OCI-LY3 (cell line): Measurements from ENCODE around the gene SLC22A9.

Source experiments
- H2AFZ ChIP-seq: fragments of 200-600, 300-600 bp; shearing (Covaris generic); 2 replicates; pipeline ENCODE4 v1.6.0; 2014; ENCODE audit warnings: antibody characterized with exemption, low read depth, low read length
- H3K27ac ChIP-seq: fragments of 200-600, 300-600 bp; sonication (generic); 2 replicates; pipeline ENCODE4 v1.5.1; 2014; ENCODE audit warnings: mild to moderate bottlenecking, low read length, moderate library complexity, mixed read lengths
- H3K27me3 ChIP-seq: fragments of 200-600, 300-600 bp; sonication (generic); 2 replicates; pipeline ENCODE4 v1.6.1; 2014; ENCODE audit warnings: low read depth, low read length, mixed read lengths
- H3K36me3 ChIP-seq: fragments of 200-600, 300-600 bp; sonication (generic); replicated peaks from 2 replicates; pipeline ENCODE3; 2014; ENCODE audit warnings: low read depth, low read length, mixed read lengths
- H3K4me1 ChIP-seq: fragments of 300-600, 200-600 bp; sonication (generic); 2 replicates; pipeline ENCODE4 v1.6.1; 2014; ENCODE audit warnings: low read length, mixed read lengths
- H3K4me2 ChIP-seq: fragments of 200-600, 300-600 bp; sonication (generic); 2 replicates; pipeline ENCODE4 v1.6.1; 2014; ENCODE audit warnings: low read length, mixed read lengths
- H3K4me3 ChIP-seq: fragments of 300-600, 200-600 bp; sonication (generic); 2 replicates; pipeline ENCODE4 v1.5.1; 2014; ENCODE audit warnings: antibody characterized with exemption, mild to moderate bottlenecking, low read length, moderate library complexity
- H3K79me2 ChIP-seq: fragments of 300-600, 200-600 bp; shearing (Covaris generic); 2 replicates; pipeline ENCODE4 v1.6.1; 2014; ENCODE audit warnings: mild to moderate bottlenecking, low read length, mixed read lengths
- H3K9ac ChIP-seq: fragments of 300-600, 200-600 bp; shearing (Covaris generic); 2 replicates; pipeline ENCODE4 v1.6.0; 2014; ENCODE audit warnings: mild to moderate bottlenecking, low read length, moderate library complexity
- H3K9me3 ChIP-seq: fragments of 200-600, 300-600 bp; shearing (Covaris generic); 2 replicates; pipeline ENCODE4 v1.6.1; 2014; ENCODE audit warnings: low read length, mixed read lengths; ENCODE audit not compliant: insufficient read depth
- H4K20me1 ChIP-seq: fragments of 200-600, 300-600 bp; sonication (generic); 2 replicates; pipeline ENCODE4 v1.6.1; 2016; ENCODE audit warnings: low read length, mixed read lengths; ENCODE audit not compliant: insufficient read depth
- CTCF ChIP-seq: fragments of 200-600, 300-600 bp; sonication (generic); IDR thresholded peaks from 2 replicates; pipeline ENCODE4 v1.5.1; 2014; ENCODE audit warnings: antibody characterized with exemption, low read length, low read depth
- EZH2phosphoT487 ChIP-seq: fragments of 200-600 bp; shearing (Covaris generic); IDR thresholded peaks from 2 replicates; pipeline ENCODE4 v1.6.1; 2018; ENCODE audit warnings: antibody characterized with exemption, mixed run types, low read depth

The SLC22A9 gene

GRCh38 chr11:63459586-63459985 lies 90.0 kb downstream of the SLC22A9 start:
- no peaks in the 10 kb centered on the region for H3K4me1 ChIP-seq
- H2AFZ ChIP-seq, result no peak overlapping the region
- H3K4me2 ChIP-seq, result no peak overlapping the region
- H3K79me2 ChIP-seq, result no peaks in the 10 kb centered on the region
- TF ChIP-seq CTCF (no peak), EZH2phosphoT487 (no peak)
- no peak overlapping the region for H3K9ac ChIP-seq
- no peaks in the 10 kb centered on the region for H3K9me3 ChIP-seq
- H3K4me3 ChIP-seq, result no peak overlapping the region
- H3K36me3 ChIP-seq, result no peaks in the 10 kb centered on the region
- peaks cover 24% of the 10 kb centered on the region for H3K27me3 ChIP-seq
- H3K27ac ChIP-seq, result no peak overlapping the region
- no peaks in the 10 kb centered on the region for H4K20me1 ChIP-seq
